Osteoblast (primary cell): Measurements from ENCODE around the gene PHKB. TPM values are rescaled to one million over a fixed set of nuclear protein-coding genes. Genes with fewer than 3 reads are reported as not detected.
A peak's percentile ranks its signal among the peaks of the same experiment; 100 is the strongest.

Source experiments
- DNase-seq: peaks from one replicate; pipeline ENCODE4 v3.0.0; 2011; ENCODE audit warnings: low spot score, mixed read lengths; ENCODE audit not compliant: insufficient read length; ENCODE audit errors: missing footprints
- H2AFZ ChIP-seq: 2 replicates; pipeline ENCODE4 v1.6.0; 2011; ENCODE audit warnings: mild to moderate bottlenecking, low read length
- H3K27ac ChIP-seq: 2 replicates; pipeline ENCODE4 v1.5.1; 2011; ENCODE audit warnings: mild to moderate bottlenecking, low read depth, low read length, moderate library complexity
- H3K27me3 ChIP-seq: 2 replicates; pipeline ENCODE4 v1.6.0; 2012; ENCODE audit warnings: mild to moderate bottlenecking, control low read depth, inconsistent platforms, low read length, moderate library complexity; ENCODE audit not compliant: insufficient read depth
- H3K36me3 ChIP-seq: 2 replicates; pipeline ENCODE4 v1.5.1; 2011; ENCODE audit warnings: mild to moderate bottlenecking, low read length, control low read depth, moderate library complexity; ENCODE audit not compliant: insufficient read depth
- H3K4me1 ChIP-seq: 2 replicates; pipeline ENCODE4 v1.5.1; 2011; ENCODE audit warnings: mild to moderate bottlenecking, low read length, control low read depth, moderate library complexity; ENCODE audit not compliant: insufficient read depth
- H3K4me2 ChIP-seq: 2 replicates; pipeline ENCODE4 v1.6.0; 2011; ENCODE audit warnings: mild to moderate bottlenecking, low read length; ENCODE audit not compliant: insufficient read depth
- H3K4me3 ChIP-seq: fragments of 200-600 bp; sonication (generic); 3 replicates; pipeline ENCODE4 v1.5.1; 2012; ENCODE audit warnings: mild to moderate bottlenecking, low read length, inconsistent platforms; ENCODE audit not compliant: insufficient read depth
- H3K79me2 ChIP-seq: 2 replicates; pipeline ENCODE4 v1.6.0; 2012; ENCODE audit warnings: mild to moderate bottlenecking, low read length, control low read depth, inconsistent platforms; ENCODE audit not compliant: insufficient read depth
- H3K9me3 ChIP-seq: 2 replicates; pipeline ENCODE4 v1.5.1; 2011; ENCODE audit warnings: low read depth, low read length, control low read depth
- H4K20me1 ChIP-seq: 2 replicates; pipeline ENCODE4 v1.6.0; 2012; ENCODE audit warnings: mild to moderate bottlenecking, low read length, control low read depth; ENCODE audit not compliant: insufficient read depth
- total RNA-seq: library from RNA; depleted of rRNA; stranded (reverse); fragments of >200 nt; gene quantifications from 2 replicates; pipeline ENCODE4 v1.2.3, GENCODE V29; 2012
- TF ChIP-seq, protein P1 (sequence below): IDR thresholded peaks from 2 replicates; pipeline ENCODE4 v1.5.1; 2011; ENCODE audit warnings: mild to moderate bottlenecking, low read depth, low read length, moderate library complexity; ENCODE audit errors: extremely low read depth

The PHKB gene
- total RNA-seq, 1 donor: 76.4 TPM

DNA sequence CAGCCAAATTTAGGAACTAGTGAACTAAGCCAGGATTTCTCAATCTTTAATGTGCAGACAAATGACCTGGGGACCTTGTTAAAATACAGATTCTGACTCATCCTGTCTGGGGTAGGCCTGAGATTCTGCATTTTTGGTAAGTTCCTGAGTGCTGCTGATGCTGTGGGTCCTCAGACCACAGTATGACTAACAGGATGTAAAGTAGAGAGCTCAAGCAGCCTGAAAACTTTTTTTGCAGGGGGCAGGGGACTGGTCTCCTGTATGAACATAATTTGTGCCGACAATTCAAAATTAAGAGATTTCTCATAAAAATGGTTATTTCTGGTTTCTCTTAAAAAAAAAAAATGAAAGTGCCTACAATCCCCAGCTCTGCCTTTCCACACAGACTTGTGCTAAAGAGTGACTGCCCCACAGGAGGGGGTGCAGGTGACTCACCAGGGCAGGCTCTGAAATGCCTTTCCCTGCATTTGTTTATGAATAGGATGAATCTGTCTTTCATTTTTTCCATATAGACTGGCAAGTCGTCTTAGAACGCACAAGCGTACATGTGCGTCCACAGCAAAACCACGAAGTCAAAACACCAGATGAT, 271.5 kb downstream of the PHKB start:
- Histone ChIP-seq H3K4me3 (peak overlapping the region; percentile 51), H3K79me2 (no peaks in the 10 kb centered on the region), H3K4me1 (peaks cover 34% of the 10 kb centered on the region), H3K27ac (peak overlapping the region; percentile 2), H3K9me3 (no peaks in the 10 kb centered on the region), H2AFZ (peak overlapping the region; percentile 63), H3K36me3 (no peaks in the 10 kb centered on the region), H3K4me2 (peak overlapping the region; percentile 73), H3K27me3 (no peaks in the 10 kb centered on the region), H4K20me1 (no peaks in the 10 kb centered on the region)
- DNase-seq: peak; percentile 80
- TF ChIP-seq, protein P1, sequence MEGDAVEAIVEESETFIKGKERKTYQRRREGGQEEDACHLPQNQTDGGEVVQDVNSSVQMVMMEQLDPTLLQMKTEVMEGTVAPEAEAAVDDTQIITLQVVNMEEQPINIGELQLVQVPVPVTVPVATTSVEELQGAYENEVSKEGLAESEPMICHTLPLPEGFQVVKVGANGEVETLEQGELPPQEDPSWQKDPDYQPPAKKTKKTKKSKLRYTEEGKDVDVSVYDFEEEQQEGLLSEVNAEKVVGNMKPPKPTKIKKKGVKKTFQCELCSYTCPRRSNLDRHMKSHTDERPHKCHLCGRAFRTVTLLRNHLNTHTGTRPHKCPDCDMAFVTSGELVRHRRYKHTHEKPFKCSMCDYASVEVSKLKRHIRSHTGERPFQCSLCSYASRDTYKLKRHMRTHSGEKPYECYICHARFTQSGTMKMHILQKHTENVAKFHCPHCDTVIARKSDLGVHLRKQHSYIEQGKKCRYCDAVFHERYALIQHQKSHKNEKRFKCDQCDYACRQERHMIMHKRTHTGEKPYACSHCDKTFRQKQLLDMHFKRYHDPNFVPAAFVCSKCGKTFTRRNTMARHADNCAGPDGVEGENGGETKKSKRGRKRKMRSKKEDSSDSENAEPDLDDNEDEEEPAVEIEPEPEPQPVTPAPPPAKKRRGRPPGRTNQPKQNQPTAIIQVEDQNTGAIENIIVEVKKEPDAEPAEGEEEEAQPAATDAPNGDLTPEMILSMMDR: no peak

DNA sequence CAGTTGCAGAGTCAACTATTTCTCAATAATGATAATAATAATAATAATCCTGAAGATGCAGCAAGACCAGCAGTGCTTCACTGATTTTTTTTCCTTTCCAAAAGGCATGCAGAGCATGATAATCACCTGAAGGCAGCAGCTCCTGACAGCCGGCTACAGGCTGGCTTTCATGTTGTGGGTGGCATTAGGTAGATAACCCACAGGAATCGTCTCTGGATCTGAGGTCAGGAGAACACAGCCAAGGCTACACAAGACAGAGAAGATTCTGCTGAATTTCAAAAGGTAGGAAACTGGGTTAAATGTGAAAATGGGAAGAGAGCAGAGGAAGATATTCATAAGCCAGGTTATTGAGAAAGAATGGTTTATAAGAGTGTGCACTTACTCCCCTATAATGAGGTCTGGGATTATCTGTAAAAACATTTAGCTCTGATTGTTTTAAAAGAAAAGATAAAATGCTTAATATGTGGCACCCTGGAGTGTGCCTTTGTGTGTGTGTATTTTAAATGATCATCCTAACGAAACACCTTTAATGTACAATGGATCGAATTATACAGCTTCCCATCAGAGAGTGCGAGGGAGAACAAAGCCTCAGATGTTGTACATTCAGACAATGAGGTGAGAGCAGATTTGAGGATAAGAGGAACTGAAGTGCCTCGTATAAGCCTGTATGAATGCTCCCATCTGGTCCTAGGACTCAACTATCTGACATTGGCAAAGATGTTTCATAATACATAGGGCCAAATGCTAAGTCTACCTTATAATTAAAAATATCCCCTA, 273.1 kb downstream of the PHKB start:
- H3K4me2 ChIP-seq: no peak overlapping the region
- no peak overlapping the region for H3K4me3 ChIP-seq
- H3K4me1 ChIP-seq: peaks cover 34% of the 10 kb centered on the region
- TF ChIP-seq, protein P1: no peak
- no peaks in the 10 kb centered on the region for H3K27me3 ChIP-seq
- no peaks in the 10 kb centered on the region for H3K79me2 ChIP-seq
- H4K20me1 ChIP-seq: no peaks in the 10 kb centered on the region
- H3K27ac ChIP-seq: no peak overlapping the region
- no peaks in the 10 kb centered on the region for H3K9me3 ChIP-seq
- no peak overlapping the region for H2AFZ ChIP-seq
- DNase-seq: no peak
- H3K36me3 ChIP-seq: no peaks in the 10 kb centered on the region

GRCh38 chr16:47734987-47735594, 274.0 kb downstream of the PHKB start:
- Histone ChIP-seq H2AFZ (no peak overlapping the region), H3K4me1 (peaks cover 34% of the 10 kb centered on the region), H3K36me3 (no peaks in the 10 kb centered on the region), H3K79me2 (no peaks in the 10 kb centered on the region), H3K27ac (no peak overlapping the region), H3K9me3 (no peaks in the 10 kb centered on the region), H3K4me2 (no peak overlapping the region), H3K4me3 (no peak overlapping the region), H4K20me1 (no peaks in the 10 kb centered on the region), H3K27me3 (no peaks in the 10 kb centered on the region)
- DNase-seq: no peak
- TF ChIP-seq, protein P1: no peak

DNA sequence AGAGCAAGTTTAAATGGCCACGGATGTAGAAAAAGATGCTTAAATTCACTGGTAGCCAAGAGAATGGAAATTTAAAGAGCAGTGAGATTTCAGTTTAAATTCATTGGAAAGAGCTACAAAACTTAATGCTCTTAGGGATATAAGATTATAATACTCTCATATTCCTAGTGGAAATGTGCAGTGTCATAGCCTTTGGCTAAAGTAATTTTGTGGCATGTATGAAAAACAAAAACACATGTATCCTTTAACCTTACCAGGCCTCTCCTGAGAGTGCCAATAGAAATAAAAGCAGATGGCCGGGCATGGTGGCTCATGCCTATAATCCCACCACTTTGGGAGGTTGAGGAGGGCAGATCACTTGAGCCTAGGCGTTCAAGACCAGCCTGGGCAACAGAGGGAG, 289.2 kb downstream of the PHKB start:
- Histone ChIP-seq H3K4me2 (no peak overlapping the region), H3K27ac (no peak overlapping the region), H3K79me2 (no peaks in the 10 kb centered on the region), H2AFZ (no peak overlapping the region), H4K20me1 (no peaks in the 10 kb centered on the region), H3K27me3 (no peaks in the 10 kb centered on the region), H3K9me3 (no peaks in the 10 kb centered on the region), H3K4me1 (no peaks in the 10 kb centered on the region), H3K4me3 (no peak overlapping the region), H3K36me3 (no peaks in the 10 kb centered on the region)
- DNase-seq: no peak
- TF ChIP-seq, protein P1: no peak
